ENCODE measurements around the gene DRD1. TPM values are rescaled to one million over a fixed set of nuclear protein-coding genes. Genes with fewer than 3 reads are reported as not detected.
A peak's percentile ranks its signal among the peaks of the same experiment; 100 is the strongest.

Gene DRD1
- total RNA-seq, 3 donors from 2014 or later (not counting 1 experiment from before 2014, with no cell fraction given), result not detected

GRCh38 chr5:175485631-175486030, 41.6 kb upstream of the DRD1 start:
- intact Hi-C loops (cut with micrococcal nuclease), result no loop called here
- Mint-ChIP-seq H3K27ac (no peak overlapping the region), H3K36me3 (no peaks in the 10 kb centered on the region)

GRCh38 chr5:175484829-175485228, 40.8 kb upstream of the DRD1 start:
- Mint-ChIP-seq H3K27me3 (ENCODE audit: low read depth in 2 of 2) (no peaks in the 10 kb centered on the region), H3K4me3 (no peak overlapping the region), H3K27ac (no peak overlapping the region), H3K36me3 (no peaks in the 10 kb centered on the region), H3K9me3 (no peaks in the 10 kb centered on the region), H3K4me1 (peaks cover 65 to 66% of the 10 kb centered on the region in 2 donors)
- TF ChIP-seq CTCF (IDR thresholded peaks at IDR 0.05), result no peak
- intact Hi-C loops (cut with micrococcal nuclease), result no loop called here
- Histone ChIP-seq H3K4me3 (ENCODE audit: low read length) (no peak overlapping the region), H3K27me3 (ENCODE audit: control insufficient read depth, insufficient read depth, low read length) (no peaks in the 10 kb centered on the region), H3K9me3 (ENCODE audit: control insufficient read depth, insufficient read depth, low read length) (no peaks in the 10 kb centered on the region), H3K36me3 (ENCODE audit: control insufficient read depth, insufficient read depth, low read length) (peaks cover 14% of the 10 kb centered on the region), H3K4me1 (ENCODE audit: control insufficient read depth, insufficient read depth, low read length) (peaks cover 20% of the 10 kb centered on the region), H3K27ac (ENCODE audit: low read length) (no peak overlapping the region)
- no peak for ATAC-seq
- DNase-seq, result no peak
- WGBS (ENCODE audit: insufficient coverage), result 96% methylated on average over 4 of the region's 4 CpGs

More at GRCh38 chr5:175485631-175486030, 41.6 kb upstream of the DRD1 start:
- no peak for ATAC-seq
- DNase-seq, result no peak
- no peaks in the 10 kb centered on the region for H3K27me3 ChIP-seq (ENCODE audit: control insufficient read depth, insufficient read depth, low read length)
- no peak overlapping the region for H3K4me3 ChIP-seq (ENCODE audit: low read length)
- peaks cover 13% of the 10 kb centered on the region for H3K4me1 ChIP-seq (ENCODE audit: control insufficient read depth, insufficient read depth, low read length)
- no peaks in the 10 kb centered on the region for H3K27me3 Mint-ChIP-seq (ENCODE audit: low read depth in 2 of 2)
- H3K9me3 ChIP-seq (ENCODE audit: control insufficient read depth, insufficient read depth, low read length), result no peaks in the 10 kb centered on the region
- 96% methylated on average over 6 of the region's 6 CpGs for WGBS (ENCODE audit: insufficient coverage)
- peaks cover 65 to 66% of the 10 kb centered on the region in 2 donors for H3K4me1 Mint-ChIP-seq
- H3K9me3 Mint-ChIP-seq, result no peaks in the 10 kb centered on the region
- H3K4me3 Mint-ChIP-seq, result no peak overlapping the region
- H3K27ac ChIP-seq (ENCODE audit: low read length), result no peak overlapping the region
- no peak for TF ChIP-seq CTCF (IDR thresholded peaks at IDR 0.05)
- H3K36me3 ChIP-seq (ENCODE audit: control insufficient read depth, insufficient read depth, low read length), result peaks cover 14% of the 10 kb centered on the region

- peaks cover 14% of the 10 kb centered on the region for H3K36me3 ChIP-seq (ENCODE audit: control insufficient read depth, insufficient read depth, low read length)
- H3K27me3 ChIP-seq (ENCODE audit: control insufficient read depth, insufficient read depth, low read length), result no peaks in the 10 kb centered on the region
- H3K4me3 Mint-ChIP-seq, result no peak overlapping the region
- WGBS (ENCODE audit: insufficient coverage), result 98% methylated on average over 26 of the region's 26 CpGs
- H3K27ac Mint-ChIP-seq, result no peak overlapping the region
- TF ChIP-seq CTCF (IDR thresholded peaks at IDR 0.05), result no peak
- peaks cover 25% of the 10 kb centered on the region for H3K4me1 ChIP-seq (ENCODE audit: control insufficient read depth, insufficient read depth, low read length)
- H3K9me3 Mint-ChIP-seq, result no peaks in the 10 kb centered on the region
- intact Hi-C loops (cut with micrococcal nuclease), result no loop called here
- H3K27me3 Mint-ChIP-seq (ENCODE audit: low read depth in 2 of 2), result no peaks in the 10 kb centered on the region
- DNase-seq (no peak), ATAC-seq (no peak)
- no peaks in the 10 kb centered on the region for H3K36me3 Mint-ChIP-seq
- no peaks in the 10 kb centered on the region for H3K9me3 ChIP-seq (ENCODE audit: control insufficient read depth, insufficient read depth, low read length)
- no peak overlapping the region for H3K4me3 ChIP-seq (ENCODE audit: low read length)
- peaks cover 65 to 66% of the 10 kb centered on the region in 2 donors for H3K4me1 Mint-ChIP-seq
- no peak overlapping the region for H3K27ac ChIP-seq (ENCODE audit: low read length)
These were observed 40.3 kb upstream of the DRD1 start for GRCh38 chr5:175484322-175484721.

GRCh38 chr5:175483337-175483736, 39.4 kb upstream of the DRD1 start:
- peaks cover 14% of the 10 kb centered on the region for H3K36me3 ChIP-seq (ENCODE audit: control insufficient read depth, insufficient read depth, low read length)
- no peak overlapping the region for H3K4me3 ChIP-seq (ENCODE audit: low read length)
- ATAC-seq (no peak), DNase-seq (no peak)
- WGBS (ENCODE audit: insufficient coverage), result 53% methylated on average over 8 of the region's 8 CpGs
- intact Hi-C loops (cut with micrococcal nuclease), result no loop called here
- H3K4me1 ChIP-seq (ENCODE audit: control insufficient read depth, insufficient read depth, low read length), result peaks cover 29% of the 10 kb centered on the region
- H3K9me3 Mint-ChIP-seq, result no peaks in the 10 kb centered on the region
- no peak for TF ChIP-seq CTCF (IDR thresholded peaks at IDR 0.05)
- no peaks in the 10 kb centered on the region for H3K36me3 Mint-ChIP-seq
- no peaks in the 10 kb centered on the region for H3K27me3 Mint-ChIP-seq (ENCODE audit: low read depth in 2 of 2)
- no peaks in the 10 kb centered on the region for H3K27me3 ChIP-seq (ENCODE audit: control insufficient read depth, insufficient read depth, low read length)
- H3K4me3 Mint-ChIP-seq, result peak overlapping the region; percentile 14
- peak overlapping the region; percentile 15 to 24 for H3K27ac Mint-ChIP-seq
- no peaks in the 10 kb centered on the region for H3K9me3 ChIP-seq (ENCODE audit: control insufficient read depth, insufficient read depth, low read length)
- no peak overlapping the region for H3K27ac ChIP-seq (ENCODE audit: low read length)
- peaks cover 61 to 62% of the 10 kb centered on the region in 2 donors for H3K4me1 Mint-ChIP-seq

Data from natural killer cell (primary cell).